HG03135 (cell line): ENCODE measurements around the gene QDPR.
"Not testable (repeated sequence)": the region's sequence is repeated elsewhere in the genome, so short reads cannot be mapped to it uniquely, and the experiment has no call there.

Source experiments
- ATAC-seq: cut with Tn5 transposase; IDR thresholded peaks from one replicate; pipeline ENCODE4 v1.9.1; 2021; ENCODE audit warnings: mild to moderate bottlenecking, moderate library complexity; ENCODE audit not compliant: unreplicated experiment

QDPR gene

DNA sequence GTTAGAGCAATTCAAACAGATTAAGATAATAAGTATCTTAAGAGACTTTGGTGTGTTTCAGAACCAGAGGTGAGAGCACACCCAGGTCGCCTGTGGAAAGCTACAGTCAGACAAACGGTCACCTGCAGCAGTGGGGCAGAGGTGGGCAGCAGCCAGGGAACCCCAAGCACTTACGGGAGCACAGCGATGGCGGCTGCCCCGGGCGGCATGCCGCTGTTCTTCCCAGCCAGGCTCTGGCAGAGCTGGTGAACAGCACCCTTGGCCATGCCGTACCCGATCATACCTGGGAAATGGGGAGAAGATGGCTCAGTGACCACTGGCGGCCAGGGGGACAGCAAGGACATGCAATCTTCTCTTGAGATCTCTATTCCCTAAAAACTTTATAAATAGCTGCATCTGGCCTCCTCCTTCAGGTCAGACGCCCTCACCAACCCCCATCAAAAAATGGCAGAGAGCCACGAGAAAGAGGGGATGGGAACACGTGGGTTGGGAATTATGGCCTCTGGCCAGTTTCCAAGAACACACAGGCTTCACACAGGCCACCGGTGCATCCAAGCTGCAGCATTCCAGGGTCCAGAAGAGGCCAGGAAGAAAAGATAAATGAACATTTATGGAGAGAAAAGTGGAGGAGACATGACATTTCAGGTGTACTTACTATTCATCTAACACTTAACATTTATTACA, 19.7 kb downstream of the QDPR start:
- ATAC-seq, result no peak

DNA sequence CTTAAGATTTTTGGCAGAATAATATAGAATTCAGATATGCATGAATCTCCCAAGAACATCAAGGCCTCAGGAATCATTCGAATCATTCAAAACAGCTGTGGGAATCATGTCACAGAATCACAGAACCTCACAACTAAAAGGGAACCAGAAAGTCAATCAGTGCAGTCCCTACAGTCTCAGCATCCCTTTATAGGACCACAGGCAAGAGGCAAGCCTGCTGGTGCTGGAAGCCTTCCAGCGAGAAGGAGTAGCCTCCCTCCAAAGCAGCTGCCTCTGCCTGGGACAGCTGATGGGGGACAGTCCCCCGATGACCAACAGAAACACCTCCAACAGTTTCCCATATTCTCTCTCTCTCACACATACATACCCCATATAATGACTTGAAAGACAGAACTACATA, 20.7 kb downstream of the QDPR start:
- no peak for ATAC-seq

DNA sequence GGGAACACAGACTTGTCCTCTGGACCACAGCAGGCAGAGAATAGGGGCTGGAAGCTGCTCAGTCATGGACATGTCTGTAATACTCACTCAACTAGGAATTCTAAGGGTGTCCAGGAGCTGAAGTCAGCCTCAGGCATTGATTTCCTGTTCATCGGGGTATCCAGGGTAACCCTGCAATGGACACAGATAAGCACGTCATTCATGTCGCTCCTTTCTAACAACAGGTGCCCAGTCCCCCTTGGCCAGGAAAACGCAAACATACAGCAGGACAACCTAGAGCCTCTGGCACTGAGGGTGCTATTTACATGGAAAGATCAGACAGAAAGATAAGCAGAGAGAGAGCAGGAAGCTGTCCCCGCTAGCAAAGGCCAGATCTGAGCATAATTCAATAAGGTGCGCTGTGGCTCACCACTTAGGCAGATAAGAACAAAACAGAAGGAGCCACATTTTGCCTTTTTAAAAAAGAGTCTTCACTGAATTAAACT, 21.3 kb downstream of the QDPR start:
- ATAC-seq, result no peak

- no peak for ATAC-seq
These were observed 22.2 kb downstream of the QDPR start for GRCh38 chr4:17489721-17490120.

GRCh38 chr4:17489123-17489522, 22.8 kb downstream of the QDPR start:
- no peak for ATAC-seq

GRCh38 chr4:17482716-17483115, 29.2 kb downstream of the QDPR start:
- ATAC-seq, result no peak

- ATAC-seq, result no peak
These were observed 30.9 kb downstream of the QDPR start for GRCh38 chr4:17480955-17481354.

- ATAC-seq, result no peak
These were observed 31.5 kb downstream of the QDPR start for GRCh38 chr4:17480210-17480927.

- no peak for ATAC-seq
These were observed 34.0 kb downstream of the QDPR start for GRCh38 chr4:17477774-17478472.

DNA sequence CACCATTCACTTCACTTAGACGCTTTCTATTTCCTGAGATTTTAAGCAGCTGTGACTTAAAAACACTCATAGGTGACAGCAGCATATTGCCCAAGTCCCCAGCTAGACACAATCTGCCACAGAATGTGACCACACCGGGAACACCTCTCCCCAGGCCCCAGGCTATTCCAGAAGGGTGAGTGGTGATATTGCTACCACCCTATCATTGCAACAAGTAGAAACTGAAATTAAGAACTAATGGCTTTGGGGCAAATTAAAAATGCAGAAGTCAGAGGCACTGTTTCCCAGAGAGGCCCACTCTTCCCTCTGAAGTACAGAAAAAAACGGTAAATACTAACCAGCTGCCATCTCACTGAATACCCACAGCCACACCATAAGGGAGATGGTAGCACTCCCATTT, 35.0 kb downstream of the QDPR start:
- ATAC-seq, result no peak

GRCh38 chr4:17475481-17475880, 36.4 kb downstream of the QDPR start:
- no peak for ATAC-seq

DNA sequence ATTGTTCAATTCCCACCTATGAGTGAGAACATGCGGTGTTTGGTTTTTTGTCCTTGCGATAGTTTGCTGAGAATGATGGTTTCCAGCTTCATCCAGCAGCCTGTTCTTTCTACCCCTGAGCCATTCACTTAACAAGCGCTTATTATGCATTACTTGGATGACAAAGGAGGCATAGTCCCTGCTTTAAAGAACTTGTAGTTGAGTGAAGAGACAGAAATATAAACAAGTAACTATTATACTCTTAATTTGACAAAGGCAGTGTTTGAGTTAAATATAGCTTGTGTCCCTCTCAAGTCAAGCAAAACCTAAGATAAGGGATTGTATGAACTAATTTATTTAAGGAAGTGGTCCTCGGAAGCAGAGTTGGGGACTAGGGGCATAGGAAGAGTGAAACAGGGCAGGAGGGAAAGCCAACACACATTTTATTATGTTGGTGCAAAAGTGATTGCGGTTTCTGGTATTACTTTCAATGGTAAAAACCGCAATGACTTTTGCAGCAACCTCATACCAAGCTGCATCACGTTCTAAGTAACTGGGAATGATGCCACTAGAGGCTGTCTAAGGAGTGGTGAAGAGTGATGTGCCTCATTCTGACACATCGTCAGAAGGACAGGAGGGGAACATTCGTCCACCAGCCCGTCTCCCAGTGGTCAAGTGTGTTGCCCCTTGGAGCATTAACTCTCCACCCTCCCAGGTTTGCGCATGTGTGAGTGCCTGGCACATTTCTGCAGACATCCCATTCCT, 41.8 kb downstream of the QDPR start:
- ATAC-seq, result no peak

GRCh38 chr4:17468619-17469221, 43.2 kb downstream of the QDPR start:
- no peak for ATAC-seq

DNA sequence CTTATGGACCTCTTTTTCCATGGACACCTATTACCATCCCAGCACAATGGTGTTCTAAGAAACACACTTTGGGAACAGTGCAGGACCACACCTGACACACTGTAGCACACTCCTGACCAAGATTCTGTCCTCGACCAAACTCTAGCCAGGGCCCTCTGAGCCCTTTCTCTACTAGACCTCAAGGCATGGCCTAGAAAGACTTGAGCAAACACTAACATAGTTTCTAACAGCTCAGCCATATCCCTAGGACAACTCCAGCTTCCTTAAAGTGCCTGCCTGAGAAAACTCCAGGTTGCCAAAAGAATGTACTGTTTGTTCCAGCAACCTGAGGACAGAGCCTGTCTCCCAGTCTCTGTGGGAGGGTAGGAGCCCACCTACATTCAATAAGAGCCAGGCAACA, 48.3 kb downstream of the QDPR start:
- no peak for ATAC-seq

- ATAC-seq, result no peak
These were observed 61.6 kb downstream of the QDPR start for GRCh38 chr4:17450269-17450804.

- no peak for ATAC-seq
These were observed 63.2 kb downstream of the QDPR start for GRCh38 chr4:17448689-17449088.

DNA sequence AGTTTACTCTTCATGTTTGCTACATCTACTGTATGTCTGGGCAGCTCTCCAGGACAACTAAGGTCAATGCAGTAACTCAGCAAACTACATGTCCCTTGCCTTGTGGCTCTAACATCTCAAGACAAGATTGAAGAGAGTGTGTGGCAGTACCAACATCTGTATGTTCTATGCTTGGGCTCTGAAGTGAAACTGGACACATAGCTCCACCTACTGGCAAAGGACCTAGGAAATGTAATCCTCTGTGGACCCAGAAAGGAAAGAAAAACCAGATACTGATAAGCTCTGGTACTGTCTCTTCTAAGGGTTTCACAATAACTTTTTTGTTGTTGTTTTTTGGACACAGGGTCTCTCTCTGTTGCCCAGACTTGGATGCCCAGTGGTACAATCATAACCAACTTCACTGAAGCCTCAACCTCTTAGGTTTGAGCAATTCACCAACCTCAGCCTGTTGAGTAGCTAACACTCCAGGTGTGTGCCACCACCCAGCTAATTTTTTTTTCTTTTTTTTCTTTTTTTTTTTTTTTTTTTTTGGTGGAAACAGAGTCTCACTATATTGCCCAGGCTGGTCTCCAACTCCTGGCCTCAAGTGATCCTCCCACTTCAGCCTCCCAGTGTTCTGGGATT, 64.1 kb downstream of the QDPR start:
- ATAC-seq, result peak; percentile 96

- ATAC-seq, result no peak
These were observed 64.8 kb downstream of the QDPR start for GRCh38 chr4:17447056-17447455.

- not testable (repeated sequence) for ATAC-seq
These were observed 69.4 kb downstream of the QDPR start for GRCh38 chr4:17442477-17442876.

- no peak for ATAC-seq
These were observed 74.5 kb downstream of the QDPR start for GRCh38 chr4:17437396-17437795.
